Measurements from ENCODE around the gene ZNF2.

The ZNF2 gene

DNA sequence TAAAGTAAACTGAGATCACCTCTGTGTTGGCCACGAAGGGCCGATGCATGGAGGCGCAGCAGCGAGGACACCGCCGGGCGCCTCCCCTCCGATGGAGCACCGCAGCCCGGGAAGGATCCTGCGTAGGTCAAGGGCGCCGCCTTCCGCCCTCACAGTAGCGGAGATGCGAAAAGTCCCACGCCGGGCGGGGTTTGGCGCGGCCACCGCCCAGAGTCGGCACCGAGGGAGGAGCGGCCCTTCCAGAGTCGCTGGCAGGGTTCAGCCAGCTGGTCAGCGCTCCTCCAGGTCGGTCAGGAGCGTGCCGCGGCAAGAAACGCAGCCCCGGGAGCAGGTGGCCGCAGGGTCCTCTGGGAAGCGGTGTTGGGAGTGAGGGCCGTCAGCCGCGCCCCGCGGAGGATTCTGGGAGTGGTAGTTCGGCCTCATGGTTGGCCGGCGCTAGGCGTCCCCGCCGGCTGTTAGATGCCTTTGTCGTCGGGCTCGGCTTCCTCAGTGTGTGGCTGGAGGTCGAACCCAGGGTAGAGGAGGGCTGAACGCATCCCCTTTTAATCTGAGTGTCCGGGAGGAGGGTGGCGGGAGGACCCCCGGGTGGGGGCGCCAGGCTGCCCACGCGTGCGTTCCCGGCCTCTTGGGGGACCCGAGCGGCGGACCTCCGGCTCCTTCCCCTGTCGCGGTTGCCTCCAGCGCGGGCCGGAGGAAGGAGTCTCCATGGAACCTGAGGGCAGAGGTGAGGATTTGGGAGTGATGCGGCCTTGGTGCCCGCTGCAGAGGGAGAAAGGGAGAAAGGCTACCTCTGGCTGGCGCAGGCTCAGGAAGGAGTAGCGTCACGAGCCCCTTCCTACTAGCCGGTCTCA lies 41.7 kb downstream of the ZNF2 start, which contains the start of gene ZNF892:
Gene ZNF892, plus strand, starts transcription at position 411 of the 851 bp plus-strand sequence. Its CDS starts 295 bp downstream, at position 706.
- peak within 1 kb of the TSS; percentile 64 for H3K4me3 ChIP-seq (ENCODE audit: low read depth, low read length)
- H3K36me3 ChIP-seq (ENCODE audit: control insufficient read depth in 2 of 2, insufficient read depth in 1 of 2, low read length in 2 of 2) = peaks cover 0 to 36% of the 10 kb centered on the region in 2 experiments; a peak in 1 of 3 replicates
- peak within 1 kb of the TSS; percentile 35; the same call in 1 of the 2 replicates for H3K27ac ChIP-seq (ENCODE audit: extremely low read depth, low read depth, low read length)
- H3K4me1 ChIP-seq (ENCODE audit: control insufficient read depth, insufficient read depth, low read length) = no peaks in the 10 kb centered on the region
- no peaks in the 10 kb centered on the region for H3K9me3 ChIP-seq (ENCODE audit: control insufficient read depth, insufficient read depth, low read depth, low read length)
- ChIA-PET POLR2A (no interaction called here), CTCF (no interaction called here)
- TF ChIP-seq ZEB2 (tag by site-specific recombination; IDR thresholded peaks at IDR 0.05) (peak; percentile 76), ZBTB1 (tag by site-specific recombination; IDR thresholded peaks at IDR 0.05) (no peak), PATZ1 (tag by site-specific recombination; IDR thresholded peaks at IDR 0.05) (peak; percentile 60; the same call in 1 of the 2 replicates), ZNF529 (tag by site-specific recombination; IDR thresholded peaks at IDR 0.05; ENCODE audit: insufficient replicate concordance) (no peak), SALL2 (tag by site-specific recombination; IDR thresholded peaks at IDR 0.05; ENCODE audit: borderline replicate concordance) (no peak), ZNF549 (tag by site-specific recombination; IDR thresholded peaks at IDR 0.05) (no peak), ZNF112 (tag by site-specific recombination; IDR thresholded peaks at IDR 0.05) (no peak), ZNF10 (tag by site-specific recombination; IDR thresholded peaks at IDR 0.05) (peak; percentile 95), ZNF335 (tag by site-specific recombination; conservative IDR thresholded peaks at IDR 0.05) (peak; percentile 92), ZNF155 (tag by site-specific recombination; IDR thresholded peaks at IDR 0.05) (no peak), ZNF157 (tag by site-specific recombination; IDR thresholded peaks at IDR 0.05) (no peak), PRDM10 (tag by site-specific recombination; IDR thresholded peaks at IDR 0.05) (peak; percentile 38; the same call in 1 of the 2 replicates), ZNF324 (tag by site-specific recombination; IDR thresholded peaks at IDR 0.05) (no peak), PBX3 (CRISPR knock-in tag; IDR thresholded peaks at IDR 0.05) (no peak), ZNF670 (tag by site-specific recombination; IDR thresholded peaks at IDR 0.05; ENCODE audit: low read depth) (no peak), ZNF239 (tag by site-specific recombination; IDR thresholded peaks at IDR 0.05) (no peak), ZNF629 (tag by site-specific recombination; IDR thresholded peaks at IDR 0.05) (peak; percentile 49; the same call in 1 of the 2 replicates), ZNF558 (tag by site-specific recombination; IDR thresholded peaks at IDR 0.05) (no peak), ZNF610 (tag by site-specific recombination; IDR thresholded peaks at IDR 0.05; ENCODE audit: borderline replicate concordance) (peak; percentile 71; the same call in 1 of the 2 replicates), CTCF (tag by site-specific recombination; IDR thresholded peaks at IDR 0.05) (peak; percentile 94)
- TF ChIP-seq, protein P1, sequence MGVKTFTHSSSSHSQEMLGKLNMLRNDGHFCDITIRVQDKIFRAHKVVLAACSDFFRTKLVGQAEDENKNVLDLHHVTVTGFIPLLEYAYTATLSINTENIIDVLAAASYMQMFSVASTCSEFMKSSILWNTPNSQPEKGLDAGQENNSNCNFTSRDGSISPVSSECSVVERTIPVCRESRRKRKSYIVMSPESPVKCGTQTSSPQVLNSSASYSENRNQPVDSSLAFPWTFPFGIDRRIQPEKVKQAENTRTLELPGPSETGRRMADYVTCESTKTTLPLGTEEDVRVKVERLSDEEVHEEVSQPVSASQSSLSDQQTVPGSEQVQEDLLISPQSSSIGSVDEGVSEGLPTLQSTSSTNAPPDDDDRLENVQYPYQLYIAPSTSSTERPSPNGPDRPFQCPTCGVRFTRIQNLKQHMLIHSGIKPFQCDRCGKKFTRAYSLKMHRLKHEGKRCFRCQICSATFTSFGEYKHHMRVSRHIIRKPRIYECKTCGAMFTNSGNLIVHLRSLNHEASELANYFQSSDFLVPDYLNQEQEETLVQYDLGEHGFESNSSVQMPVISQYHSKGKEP (tag by site-specific recombination; IDR thresholded peaks at IDR 0.05) = no peak
- TF ChIP-seq, protein P2, sequence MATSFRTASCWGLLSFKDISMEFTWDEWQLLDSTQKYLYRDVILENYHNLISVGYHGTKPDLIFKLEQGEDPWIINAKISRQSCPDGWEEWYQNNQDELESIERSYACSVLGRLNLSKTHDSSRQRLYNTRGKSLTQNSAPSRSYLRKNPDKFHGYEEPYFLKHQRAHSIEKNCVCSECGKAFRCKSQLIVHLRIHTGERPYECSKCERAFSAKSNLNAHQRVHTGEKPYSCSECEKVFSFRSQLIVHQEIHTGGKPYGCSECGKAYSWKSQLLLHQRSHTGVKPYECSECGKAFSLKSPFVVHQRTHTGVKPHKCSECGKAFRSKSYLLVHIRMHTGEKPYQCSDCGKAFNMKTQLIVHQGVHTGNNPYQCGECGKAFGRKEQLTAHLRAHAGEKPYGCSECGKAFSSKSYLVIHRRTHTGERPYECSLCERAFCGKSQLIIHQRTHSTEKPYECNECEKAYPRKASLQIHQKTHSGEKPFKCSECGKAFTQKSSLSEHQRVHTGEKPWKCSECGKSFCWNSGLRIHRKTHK (tag by site-specific recombination; IDR thresholded peaks at IDR 0.05) = no peak

Data from HEK293 (cell line).